HK-2 (cell line): ENCODE data around the gene SELE.

Experiments
- DNase-seq: peaks from one replicate; pipeline ENCODE4 v3.0.0-alpha.2; 2018; ENCODE audit not compliant: unreplicated experiment

SELE gene, protein sequence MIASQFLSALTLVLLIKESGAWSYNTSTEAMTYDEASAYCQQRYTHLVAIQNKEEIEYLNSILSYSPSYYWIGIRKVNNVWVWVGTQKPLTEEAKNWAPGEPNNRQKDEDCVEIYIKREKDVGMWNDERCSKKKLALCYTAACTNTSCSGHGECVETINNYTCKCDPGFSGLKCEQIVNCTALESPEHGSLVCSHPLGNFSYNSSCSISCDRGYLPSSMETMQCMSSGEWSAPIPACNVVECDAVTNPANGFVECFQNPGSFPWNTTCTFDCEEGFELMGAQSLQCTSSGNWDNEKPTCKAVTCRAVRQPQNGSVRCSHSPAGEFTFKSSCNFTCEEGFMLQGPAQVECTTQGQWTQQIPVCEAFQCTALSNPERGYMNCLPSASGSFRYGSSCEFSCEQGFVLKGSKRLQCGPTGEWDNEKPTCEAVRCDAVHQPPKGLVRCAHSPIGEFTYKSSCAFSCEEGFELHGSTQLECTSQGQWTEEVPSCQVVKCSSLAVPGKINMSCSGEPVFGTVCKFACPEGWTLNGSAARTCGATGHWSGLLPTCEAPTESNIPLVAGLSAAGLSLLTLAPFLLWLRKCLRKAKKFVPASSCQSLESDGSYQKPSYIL

DNA sequence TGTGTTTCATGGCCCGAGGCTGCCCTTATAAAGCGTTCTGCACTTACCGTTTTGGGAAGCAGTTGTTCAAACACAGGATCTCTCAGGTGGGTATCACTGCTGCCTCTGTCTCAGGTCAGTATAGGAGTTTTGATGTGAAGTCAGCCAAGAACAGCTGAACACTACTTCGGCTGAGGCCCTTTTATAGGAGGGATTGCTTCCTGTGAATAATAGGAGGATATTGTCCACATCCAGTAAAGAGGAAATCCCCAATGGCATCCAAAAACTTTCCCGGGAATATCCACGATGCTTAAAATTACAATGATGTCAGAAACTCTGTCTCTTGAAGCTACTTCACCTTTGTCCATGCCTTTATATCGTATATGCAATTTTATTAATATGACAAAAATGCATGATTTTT lies at the start of gene SELE:
Gene SELE, minus strand, starts transcription at position 156 of the 400 bp plus-strand sequence. CDS start 467 bp downstream, outside the sequence.
- DNase-seq, result no peak

DNA sequence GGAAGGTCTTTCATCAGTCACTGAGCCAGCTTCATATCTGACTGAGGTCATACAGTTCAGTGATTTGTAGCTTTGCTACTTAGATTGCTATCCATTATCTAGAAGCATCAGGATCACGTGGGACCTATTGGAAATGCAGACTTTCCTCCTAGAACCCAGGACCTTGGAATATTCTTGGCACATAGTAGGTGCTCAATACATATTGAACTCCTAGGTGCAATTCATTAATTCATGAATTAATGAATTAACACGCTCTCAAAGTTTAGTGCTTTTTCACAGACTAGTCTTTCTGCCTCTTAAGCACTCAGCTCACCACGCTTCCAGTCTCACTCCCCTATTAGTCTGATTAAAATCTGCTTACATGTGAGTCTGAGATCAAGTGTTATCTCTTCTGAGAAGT lies 48.7 kb upstream of the SELE start:
- DNase-seq, result no peak

DNA sequence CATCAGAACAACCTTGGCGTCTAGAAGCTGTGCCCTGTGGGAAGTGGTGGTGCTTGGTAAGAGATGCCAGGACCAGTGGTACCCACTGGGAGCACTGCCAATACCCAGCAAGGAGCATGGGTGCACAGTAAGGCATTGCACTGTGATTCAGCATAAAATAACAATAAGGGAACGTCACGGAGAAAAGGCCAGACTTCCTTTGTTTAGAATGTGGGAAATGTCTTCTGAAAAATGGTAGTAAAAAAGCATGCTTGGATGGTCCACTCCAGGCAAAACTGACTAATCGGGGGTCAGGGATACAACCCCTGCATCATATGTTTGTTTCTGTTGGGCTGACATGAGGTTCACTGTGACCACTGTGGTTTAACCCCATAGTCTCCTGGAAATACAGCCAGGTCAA lies 46.1 kb upstream of the SELE start:
- no peak for DNase-seq

DNA sequence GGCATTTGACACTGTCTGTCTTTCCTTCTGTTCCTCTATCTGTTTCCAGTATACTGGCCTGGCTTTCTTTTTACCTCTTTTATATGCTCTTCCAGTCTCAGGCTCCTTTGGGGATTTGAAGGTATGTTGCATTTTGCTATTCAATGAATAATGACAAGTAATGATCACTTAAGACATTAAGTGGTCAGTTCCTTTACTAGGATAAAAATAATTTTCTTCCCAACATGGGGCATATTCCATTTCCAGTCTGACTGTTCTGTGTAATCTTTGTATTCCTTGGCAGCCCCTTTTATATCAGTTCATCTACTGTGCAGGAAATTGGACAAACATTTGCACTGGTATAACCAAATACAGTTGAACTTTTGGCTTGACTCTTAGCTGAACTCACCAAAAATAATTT lies 45.3 kb upstream of the SELE start:
- DNase-seq, result no peak

DNA sequence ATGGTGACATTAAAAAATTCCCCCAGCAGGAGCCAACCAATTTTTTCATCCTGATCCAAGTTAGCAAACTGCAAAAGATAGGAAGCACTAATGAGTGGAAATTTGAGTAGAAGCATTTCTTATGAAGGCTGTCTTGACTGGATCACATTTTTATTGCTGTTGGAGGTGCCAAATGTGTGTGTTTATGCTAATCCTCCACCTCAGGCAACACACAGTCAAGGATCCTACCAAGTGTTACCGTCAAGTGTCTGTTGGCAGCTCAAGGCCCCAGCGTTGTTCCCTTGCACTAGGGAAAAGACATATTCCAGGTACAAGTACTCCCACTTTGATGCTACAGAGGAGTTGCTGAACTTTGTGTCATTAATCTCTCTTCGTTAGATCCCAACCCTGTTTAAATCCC lies 42.6 kb upstream of the SELE start:
- DNase-seq, result no peak

DNA sequence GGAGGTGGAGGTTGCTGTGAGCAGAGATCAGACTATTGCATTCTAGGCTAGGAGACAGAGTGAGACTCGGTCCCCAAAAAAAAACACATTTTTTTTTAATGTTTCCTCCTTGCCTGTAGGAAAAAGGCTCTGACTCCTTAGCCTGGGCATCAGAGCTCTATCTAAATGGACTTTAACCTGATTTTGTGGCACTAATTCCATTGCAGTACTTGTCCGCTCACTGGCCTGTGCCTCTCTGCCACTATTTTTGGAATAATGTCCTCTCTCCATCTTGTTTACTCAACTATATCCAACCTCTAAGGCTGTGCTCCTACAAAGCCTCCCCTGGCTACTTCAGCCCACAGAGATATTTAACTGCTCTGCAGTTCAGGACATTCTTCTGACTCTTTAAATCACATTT lies 34.3 kb upstream of the SELE start:
- DNase-seq, result no peak

DNA sequence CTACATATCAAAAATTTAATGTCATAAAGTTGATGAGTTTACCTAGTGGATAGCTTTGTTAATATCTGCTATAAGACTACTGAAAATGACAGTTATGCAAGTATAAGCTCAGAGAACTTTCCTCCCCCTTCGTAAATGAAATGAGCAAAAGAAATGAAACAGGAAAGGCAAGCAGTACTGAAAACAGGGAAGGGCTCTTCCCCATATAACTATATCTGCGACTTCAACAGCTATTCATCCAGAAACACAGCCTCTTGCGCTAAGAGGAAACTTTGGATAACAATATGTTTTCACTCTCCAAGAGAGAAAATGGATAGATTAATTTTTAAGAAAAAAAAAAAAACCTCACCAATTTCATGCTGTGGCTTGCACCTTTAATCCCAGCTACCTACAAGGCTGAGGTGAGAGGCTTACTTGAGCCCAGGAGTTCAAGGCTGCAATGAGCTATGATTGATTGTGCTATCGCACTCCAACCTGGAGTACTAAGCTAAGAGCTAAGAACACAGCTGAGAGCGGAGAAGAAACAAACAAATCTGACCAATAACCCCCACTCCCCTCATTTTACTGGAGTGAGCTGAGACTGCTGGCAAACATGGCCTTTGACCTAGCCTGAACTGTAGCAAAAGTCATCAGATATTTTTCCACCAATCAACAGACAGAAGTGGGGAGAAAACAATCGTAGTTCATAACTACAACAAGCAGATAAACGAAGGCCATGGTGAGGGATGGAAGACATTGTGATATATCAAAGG lies 31.9 kb upstream of the SELE start:
- DNase-seq, result no peak

DNA sequence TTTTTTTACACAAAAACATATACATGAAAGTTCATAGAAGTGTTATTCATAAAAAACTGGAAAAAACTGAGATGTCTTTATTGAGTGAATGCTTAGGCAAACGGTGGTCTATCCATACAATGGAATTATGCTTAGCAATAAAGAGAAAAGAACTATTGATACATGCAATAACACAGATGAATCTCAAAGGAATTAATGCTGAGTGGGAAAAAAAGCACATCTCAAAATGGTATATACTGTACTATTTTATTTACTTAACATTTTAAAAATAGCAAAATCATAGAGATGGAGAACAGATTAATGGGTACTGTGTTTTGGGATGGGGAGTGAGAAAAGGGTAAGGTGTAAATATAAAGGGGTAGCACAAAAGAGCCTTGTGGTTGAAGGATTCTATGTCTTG lies 31.0 kb upstream of the SELE start:
- DNase-seq, result no peak

DNA sequence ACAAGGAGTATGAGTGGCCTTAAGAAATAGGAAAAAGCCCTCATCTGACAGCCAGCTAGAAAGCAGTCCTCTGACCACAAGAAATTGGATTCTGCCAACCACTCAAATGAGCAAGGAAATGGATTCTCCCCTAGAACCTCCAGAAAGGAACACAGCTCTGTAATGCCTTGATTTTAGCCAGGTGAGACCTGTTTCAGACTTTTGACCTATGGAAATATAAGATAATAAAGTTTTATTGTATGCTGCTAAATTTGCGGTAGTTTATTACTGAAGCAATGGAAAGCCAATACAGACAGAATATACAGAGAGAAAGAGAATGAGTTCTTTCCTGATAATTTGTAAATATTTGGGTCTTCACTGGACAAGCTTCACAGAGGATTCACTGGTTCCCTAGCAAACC lies 28.8 kb upstream of the SELE start:
- DNase-seq, result no peak

DNA sequence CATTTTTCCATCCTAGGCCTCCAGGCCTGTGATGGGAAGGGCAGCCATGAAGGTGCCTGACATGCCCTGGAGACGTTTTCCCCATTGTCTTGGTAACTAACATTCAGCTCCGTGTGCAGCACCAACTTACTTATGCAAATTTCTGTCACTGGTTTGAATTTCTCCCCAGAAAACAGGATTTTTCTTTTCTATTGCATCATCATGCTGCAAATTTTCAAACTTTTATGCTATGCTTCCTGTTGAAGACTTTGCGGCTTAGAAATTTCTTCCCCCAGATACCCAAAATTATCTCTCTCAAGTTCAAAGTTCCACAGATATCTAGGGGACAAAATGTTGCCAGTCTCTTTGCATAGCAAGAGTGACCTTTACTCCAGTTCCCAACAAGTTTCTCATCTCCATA lies 25.2 kb upstream of the SELE start:
- no peak for DNase-seq

DNA sequence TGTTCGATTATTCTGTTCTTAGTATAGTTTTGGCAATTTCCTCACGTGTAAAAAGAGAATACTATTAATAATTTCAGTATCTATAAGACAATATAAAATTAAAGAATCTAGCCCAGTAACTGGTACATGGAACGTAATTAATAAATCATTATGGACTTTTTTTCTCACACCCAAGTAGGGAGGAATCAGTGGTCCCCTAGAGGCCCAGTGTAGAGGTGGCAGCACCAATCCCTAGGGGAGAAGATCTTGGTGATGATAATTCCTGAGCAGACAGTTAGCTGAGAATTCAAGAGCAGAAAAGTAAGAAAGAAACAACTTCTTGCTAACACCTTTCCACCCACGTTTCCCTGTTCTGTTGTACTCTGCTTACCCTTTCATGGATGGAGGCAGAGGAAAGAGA lies 19.7 kb upstream of the SELE start:
- DNase-seq, result no peak

DNA sequence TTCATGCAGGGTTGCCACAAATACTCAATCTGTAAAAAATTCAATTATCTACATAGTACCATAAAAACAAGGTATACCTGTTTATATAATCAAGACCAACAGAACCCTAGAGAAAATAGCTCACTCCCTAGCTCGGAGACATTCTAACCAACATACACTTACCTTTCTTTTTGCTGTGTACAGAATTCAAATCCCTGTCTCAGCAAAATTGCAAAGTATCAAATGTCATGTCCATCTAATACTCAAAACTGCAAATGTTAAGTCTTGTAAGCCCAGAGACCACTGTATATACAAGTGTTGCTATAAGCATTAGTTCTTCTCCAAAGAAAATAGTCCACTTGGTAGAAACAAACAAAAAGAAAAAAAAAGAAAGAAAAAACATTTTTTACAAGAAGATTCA lies 16.2 kb upstream of the SELE start:
- DNase-seq, result no peak

DNA sequence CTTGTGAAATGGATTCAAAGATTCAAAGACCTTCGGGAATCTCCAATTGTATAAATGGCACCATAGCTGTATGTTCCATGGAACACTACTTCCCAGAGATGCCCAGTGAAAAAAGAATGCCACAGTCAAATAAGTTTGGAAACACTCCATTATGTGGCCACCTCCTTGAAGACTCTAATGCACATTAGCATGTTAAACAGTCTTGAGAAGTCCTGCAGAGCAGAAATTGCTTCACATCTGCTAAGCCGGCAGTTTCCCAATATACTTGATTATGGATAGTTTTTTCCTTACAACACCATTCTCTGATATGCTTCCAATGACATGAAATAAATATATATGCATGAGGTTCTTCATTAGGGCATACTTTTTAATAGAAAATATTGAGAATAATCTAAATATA lies 12.7 kb upstream of the SELE start:
- DNase-seq, result no peak

DNA sequence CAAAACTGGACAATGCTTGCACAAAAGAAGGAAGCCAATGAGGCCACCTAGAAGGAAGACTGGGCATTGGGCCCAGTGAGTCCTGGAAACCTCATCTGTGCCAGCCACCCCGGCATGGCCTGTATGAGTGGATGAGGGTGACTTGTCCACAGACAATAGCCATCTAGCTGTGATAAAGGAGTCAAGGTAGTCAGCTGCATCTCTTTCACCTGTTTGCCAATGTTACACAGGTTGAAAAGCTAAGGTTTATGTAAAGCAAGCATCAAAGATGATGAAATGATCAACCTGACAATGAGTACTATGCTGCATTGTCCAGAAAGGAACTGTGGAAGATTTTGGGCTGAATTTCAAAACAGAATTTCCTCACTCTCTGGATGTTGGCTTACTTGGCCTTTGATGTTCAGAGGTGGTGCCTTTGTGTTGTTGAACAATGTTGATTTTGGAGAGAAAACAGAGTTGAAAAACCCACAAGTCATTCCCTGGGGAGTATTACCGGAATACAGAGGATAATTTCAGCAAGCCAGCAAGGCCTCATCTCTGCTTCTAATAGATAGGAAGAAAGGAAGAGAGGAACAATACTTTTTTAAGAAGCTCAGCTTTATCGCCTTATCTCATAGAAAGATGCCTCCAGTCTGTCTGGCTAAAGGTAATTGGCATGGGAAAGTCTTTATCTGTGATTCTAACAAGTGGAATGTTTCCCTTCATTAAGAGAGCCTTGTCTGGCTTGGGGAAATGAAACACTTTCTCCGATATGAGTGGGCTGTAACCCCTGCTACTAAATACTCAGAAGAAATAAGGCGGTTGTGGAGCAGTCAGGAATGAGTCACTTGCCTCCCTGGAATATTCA lies 11.4 kb upstream of the SELE start:
- no peak for DNase-seq

DNA sequence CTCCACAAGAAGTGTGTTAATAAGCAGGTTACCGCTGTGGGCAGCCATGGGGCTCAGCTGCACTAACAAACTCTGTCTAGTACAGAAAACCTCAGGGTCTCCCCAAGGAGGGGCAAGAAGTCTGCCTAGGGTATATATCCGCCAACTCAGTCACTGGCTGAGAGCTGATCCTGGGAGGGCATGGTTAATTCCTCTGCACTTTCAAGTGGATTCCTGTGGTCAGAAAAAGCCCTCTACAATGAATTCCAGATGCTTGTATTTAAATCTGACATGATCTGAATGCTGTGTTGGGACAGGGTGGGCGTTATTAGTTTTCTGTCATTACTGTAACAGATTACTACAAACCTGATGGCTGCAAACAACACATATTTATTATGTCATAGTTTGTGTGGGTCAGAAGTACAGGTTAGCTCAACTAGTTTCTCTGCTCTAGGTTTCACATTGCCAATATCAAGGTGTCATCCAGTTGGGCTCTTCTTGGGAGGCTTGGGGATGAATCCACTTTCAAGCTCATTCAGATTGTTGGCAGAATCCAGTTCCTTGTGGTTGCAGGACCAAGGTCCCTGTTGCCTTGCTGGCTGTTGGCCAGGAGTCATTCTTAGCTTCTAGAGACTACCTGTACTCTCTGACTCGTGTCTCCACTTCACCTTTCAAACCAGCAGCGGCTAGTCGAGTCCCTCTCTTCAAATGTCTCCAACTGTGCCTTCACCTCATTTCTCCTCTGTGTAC lies 8.0 kb upstream of the SELE start:
- peak; percentile 32 for DNase-seq

DNA sequence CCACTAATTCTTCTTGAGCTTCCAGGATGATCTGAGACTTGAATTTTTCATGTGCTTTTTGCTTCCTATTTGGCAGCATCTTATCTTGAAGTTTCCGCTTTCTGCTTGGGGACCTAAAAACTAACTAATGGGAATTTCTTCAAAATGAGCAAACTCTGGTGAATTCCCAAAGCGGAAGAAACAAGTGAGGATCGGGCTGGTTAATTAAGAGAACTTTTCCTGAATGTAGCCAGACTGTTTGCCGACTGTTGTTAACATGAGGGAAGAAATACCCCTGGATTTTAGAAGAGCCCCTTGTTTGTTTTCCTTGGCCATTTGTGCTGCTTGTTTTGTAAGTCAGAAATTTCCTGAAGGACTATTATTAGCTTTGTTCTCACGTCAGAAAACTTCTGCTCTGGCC lies 6.1 kb upstream of the SELE start:
- no peak for DNase-seq

DNA sequence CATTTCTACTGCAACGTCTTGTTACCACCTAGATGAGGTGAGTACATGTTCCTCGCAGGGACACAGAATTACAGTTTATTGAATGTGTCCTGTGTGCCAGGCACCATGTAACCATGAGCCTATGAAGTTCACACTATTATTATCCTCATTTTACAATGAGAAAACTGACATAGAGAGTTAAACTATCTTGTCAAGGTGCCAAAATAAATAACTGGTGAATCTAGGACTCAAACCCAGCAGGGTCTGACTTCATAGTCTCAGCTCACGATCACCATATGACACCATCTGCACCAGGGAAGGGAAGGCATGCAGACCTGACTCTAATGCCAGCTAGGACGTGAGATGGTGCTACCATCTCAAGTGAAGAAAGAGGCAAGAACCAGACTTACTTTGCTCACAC lies 2.4 kb downstream of the SELE start:
- DNase-seq, result no peak

DNA sequence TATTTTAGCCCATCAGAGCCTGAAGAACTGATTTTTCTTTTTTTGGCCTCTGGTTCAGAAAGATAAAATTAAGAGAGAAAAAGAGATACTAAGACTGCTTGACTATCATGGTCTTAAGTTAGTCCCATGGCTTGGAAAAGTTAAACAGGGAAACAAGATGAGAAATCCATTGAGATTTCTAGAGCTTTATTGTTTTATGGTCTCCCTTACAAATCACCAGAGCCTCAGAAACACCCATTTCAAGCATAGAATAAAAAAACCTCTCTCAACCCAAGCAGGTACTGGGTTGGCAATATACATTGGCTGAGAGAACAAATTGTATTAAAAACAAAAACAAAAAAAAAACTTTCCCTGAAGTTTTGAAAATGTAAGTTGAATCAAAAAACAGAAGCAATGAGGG lies 3.9 kb downstream of the SELE start:
- DNase-seq, result no peak

DNA sequence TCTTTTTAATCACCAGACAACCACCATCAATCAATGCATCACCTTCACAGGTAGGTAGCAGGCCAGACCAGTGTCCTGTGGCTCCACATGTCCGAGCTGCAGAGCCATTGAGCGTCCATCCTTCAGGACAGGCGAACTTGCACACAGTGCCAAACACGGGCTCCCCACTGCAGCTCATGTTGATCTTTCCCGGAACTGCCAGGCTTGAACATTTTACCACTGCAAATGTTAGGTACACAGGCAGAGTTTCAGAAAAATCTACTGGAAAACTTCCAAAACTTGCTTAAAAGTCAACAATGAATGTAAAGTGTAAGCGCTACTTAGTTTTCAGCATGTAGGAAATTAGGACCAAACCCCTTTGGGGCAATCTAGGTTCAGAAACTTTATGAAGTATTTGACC lies 6.6 kb downstream of the SELE start:
- DNase-seq, result no peak

DNA sequence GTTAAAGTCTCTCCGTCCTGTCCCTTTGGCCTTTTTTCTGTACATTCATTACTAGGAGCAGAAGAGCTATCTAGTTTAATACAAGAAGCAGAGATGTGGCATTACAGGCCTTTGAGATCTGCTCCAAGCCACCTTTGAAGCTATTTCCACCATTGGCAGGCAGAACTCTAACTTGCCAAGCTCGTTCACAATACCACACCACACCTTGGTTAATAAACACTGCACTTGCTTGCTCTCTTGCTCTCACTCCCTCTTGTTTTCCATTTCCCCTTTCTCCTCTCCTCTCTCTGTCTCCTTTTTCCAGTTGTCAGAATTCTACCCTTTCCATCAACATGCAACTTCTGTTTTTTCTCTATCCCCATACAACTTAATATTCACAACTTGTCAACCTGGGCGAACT lies 7.0 kb downstream of the SELE start:
- DNase-seq, result no peak

DNA sequence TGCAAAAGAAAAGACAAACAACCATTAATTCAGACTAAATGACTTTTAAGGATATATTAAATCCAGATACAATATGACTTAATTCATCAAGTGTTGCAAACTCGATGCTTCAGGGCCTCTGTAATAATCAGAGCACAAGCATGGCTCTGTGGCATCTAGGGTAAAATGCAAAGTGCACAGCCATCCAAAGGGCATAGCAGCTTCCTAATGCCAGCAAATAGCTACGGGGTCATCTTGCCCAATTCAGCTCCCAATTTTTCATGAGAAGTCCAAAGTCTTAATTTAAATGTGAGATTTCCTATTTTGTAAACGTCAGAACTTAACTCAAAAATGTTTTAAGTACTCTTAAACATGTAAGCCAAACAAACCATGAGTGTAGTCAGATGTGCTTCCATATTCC lies 7.9 kb downstream of the SELE start:
- no peak for DNase-seq
